OCI-LY7 (cell line): ENCODE measurements around the gene GADD45A. TPM values are rescaled to one million over a fixed set of nuclear protein-coding genes. Genes with fewer than 3 reads are reported as not detected.

ENCODE experiments used
- BruUV-seq: library from RNA; stranded (reverse); fragments of 400-500 nt; replicated peaks from 2 replicates; lab custom pipeline; 2021; lab: Mats Ljungman, UMichigan
- CTCF ChIA-PET: fragments of 300-600 bp; sonication (Branson Sonifier 250); formaldehyde crosslinking; loops from one replicate; lab custom pipeline; 2022; ENCODE audit warnings: antibody characterized with exemption; ENCODE audit not compliant: unreplicated experiment; lab: Charles Lee
- POLR2A ChIA-PET: fragments of 300-600 bp; sonication (Branson Sonifier 250); formaldehyde crosslinking; loops from one replicate; lab custom pipeline; 2022; ENCODE audit warnings: antibody characterized with exemption; lab: Charles Lee
- DNase-seq: peaks from one replicate; pipeline ENCODE4 v3.0.0-alpha.2; 2015; ENCODE audit warnings: low spot score
- H2AFZ ChIP-seq: fragments of 200-600 bp; sonication (generic), shearing (Covaris generic); 2 replicates; pipeline ENCODE4 v1.6.1; 2014; ENCODE audit warnings: mild to moderate bottlenecking, antibody characterized with exemption, low read length, moderate library complexity
- H3K27ac ChIP-seq: fragments of 200-600 bp; sonication (generic); 2 replicates; pipeline ENCODE4 v1.5.1; 2014; ENCODE audit warnings: mixed run types, low read depth, mild to moderate bottlenecking, moderate library complexity, low read length, inconsistent platforms; ENCODE audit not compliant: poor library complexity, severe bottlenecking
- H3K36me3 ChIP-seq: fragments of 200-600 bp; sonication (generic); 2 replicates; pipeline ENCODE4 v1.6.1; 2014; ENCODE audit warnings: mild to moderate bottlenecking, antibody characterized with exemption, low read length, moderate library complexity, mixed read lengths; ENCODE audit not compliant: insufficient read depth
- H3K4me1 ChIP-seq: fragments of 200-600 bp; sonication (generic); 2 replicates; pipeline ENCODE4 v1.5.1; 2014; ENCODE audit warnings: mild to moderate bottlenecking, low read length; ENCODE audit not compliant: insufficient read depth, poor library complexity, severe bottlenecking
- H3K4me2 ChIP-seq: fragments of 200-600 bp; sonication (generic); 2 replicates; pipeline ENCODE4 v1.6.1; 2014; ENCODE audit warnings: mild to moderate bottlenecking, low read length
- H3K4me3 ChIP-seq: fragments of 200-600 bp; sonication (generic); 2 replicates; pipeline ENCODE4 v1.5.1; 2014; ENCODE audit warnings: mild to moderate bottlenecking, low read depth, low read length; ENCODE audit not compliant: poor library complexity, severe bottlenecking
- H3K79me2 ChIP-seq: fragments of 200-600 bp; sonication (generic); 2 replicates; pipeline ENCODE4 v1.6.1; 2016; ENCODE audit warnings: low read depth, mild to moderate bottlenecking, low read length, moderate library complexity, mixed read lengths; ENCODE audit not compliant: insufficient read depth
- H3K9me2 ChIP-seq: fragments of 200-600 bp; sonication (generic); 2 replicates; pipeline ENCODE4 v1.6.1; 2016; ENCODE audit warnings: mild to moderate bottlenecking, low read length, mixed read lengths; ENCODE audit not compliant: insufficient read depth
- H3K9me3 ChIP-seq: fragments of 200-600 bp; sonication (generic); 2 replicates; pipeline ENCODE4 v1.6.1; 2014; ENCODE audit warnings: mild to moderate bottlenecking, mixed run types, low read length, mixed read lengths
- H4K20me1 ChIP-seq: fragments of 200-600 bp; sonication (generic); 2 replicates; pipeline ENCODE4 v1.6.1; 2014; ENCODE audit warnings: mild to moderate bottlenecking, antibody characterized with exemption, low read length, moderate library complexity, mixed read lengths; ENCODE audit not compliant: insufficient read depth
- EZH2phosphoT487 ChIP-seq: fragments of 200-600 bp; sonication (generic); IDR thresholded peaks from 2 replicates; pipeline ENCODE4 v1.6.1; 2018; ENCODE audit warnings: low read depth, borderline replicate concordance, mild to moderate bottlenecking, mixed run types, antibody characterized with exemption, low read length, moderate library complexity, mixed read lengths
- intact Hi-C: fragments of 100-400 bp; cut with micrococcal nuclease; formaldehyde crosslinking; loops from one replicate; pipeline ENCODE4 v1.10.0; 2022; ENCODE audit not compliant: unreplicated experiment
- total RNA-seq, 2 experiments: library from RNA; depleted of rRNA in 1 of 2; stranded (reverse); fragments of >200 nt in 1 of 2; shearing (Covaris generic) in 1 of 2; gene quantifications; 2 replicates each; pipeline ENCODE4 v1.2.3, GENCODE V29; 2014 to 2022
- TF ChIP-seq, protein P1 (sequence below): fragments of 200-600 bp; sonication (generic); conservative IDR thresholded peaks from 2 replicates; pipeline ENCODE4 v1.5.1; 2014; ENCODE audit warnings: mild to moderate bottlenecking, antibody characterized with exemption, low read length, moderate library complexity, mixed read lengths

Gene GADD45A
- total RNA-seq, 2 experiments from 2014 or later: 46.8 to 48.6 TPM

DNA sequence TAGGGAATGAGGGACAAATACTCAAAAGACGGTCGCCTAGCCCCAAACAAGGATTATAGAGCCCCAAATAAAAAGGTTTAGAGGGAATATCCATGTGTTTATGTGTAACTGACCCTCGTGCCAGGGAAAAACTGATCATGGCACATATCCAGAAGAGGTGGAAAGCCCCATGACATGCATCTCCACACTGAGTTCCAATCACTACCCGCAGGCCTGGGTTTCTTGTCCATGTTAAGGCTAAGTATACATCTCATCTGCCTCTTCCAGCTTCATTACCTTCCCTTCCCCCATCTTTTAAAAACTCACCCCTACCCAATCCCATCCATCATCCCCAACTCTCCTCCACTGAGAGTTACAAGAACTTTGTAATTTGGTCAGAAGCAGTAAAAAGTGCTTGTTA lies 15.2 kb downstream of the GADD45A start:
- Histone ChIP-seq H4K20me1 (no peaks in the 10 kb centered on the region), H3K79me2 (no peaks in the 10 kb centered on the region), H3K27ac (no peak overlapping the region), H3K4me1 (no peaks in the 10 kb centered on the region), H3K4me2 (no peak overlapping the region), H3K36me3 (no peaks in the 10 kb centered on the region), H3K9me3 (no peaks in the 10 kb centered on the region), H3K9me2 (no peaks in the 10 kb centered on the region), H3K4me3 (no peak overlapping the region), H2AFZ (no peak overlapping the region)
- intact Hi-C loops: no loop called here
- ChIA-PET CTCF (no interaction called here), POLR2A (interaction anchor here (0.5 kb wide), 1 partner anchor 40 kb away, joined by 4 read pairs; no protein-coding TSS in a partner anchor)
- TF ChIP-seq, protein P1, sequence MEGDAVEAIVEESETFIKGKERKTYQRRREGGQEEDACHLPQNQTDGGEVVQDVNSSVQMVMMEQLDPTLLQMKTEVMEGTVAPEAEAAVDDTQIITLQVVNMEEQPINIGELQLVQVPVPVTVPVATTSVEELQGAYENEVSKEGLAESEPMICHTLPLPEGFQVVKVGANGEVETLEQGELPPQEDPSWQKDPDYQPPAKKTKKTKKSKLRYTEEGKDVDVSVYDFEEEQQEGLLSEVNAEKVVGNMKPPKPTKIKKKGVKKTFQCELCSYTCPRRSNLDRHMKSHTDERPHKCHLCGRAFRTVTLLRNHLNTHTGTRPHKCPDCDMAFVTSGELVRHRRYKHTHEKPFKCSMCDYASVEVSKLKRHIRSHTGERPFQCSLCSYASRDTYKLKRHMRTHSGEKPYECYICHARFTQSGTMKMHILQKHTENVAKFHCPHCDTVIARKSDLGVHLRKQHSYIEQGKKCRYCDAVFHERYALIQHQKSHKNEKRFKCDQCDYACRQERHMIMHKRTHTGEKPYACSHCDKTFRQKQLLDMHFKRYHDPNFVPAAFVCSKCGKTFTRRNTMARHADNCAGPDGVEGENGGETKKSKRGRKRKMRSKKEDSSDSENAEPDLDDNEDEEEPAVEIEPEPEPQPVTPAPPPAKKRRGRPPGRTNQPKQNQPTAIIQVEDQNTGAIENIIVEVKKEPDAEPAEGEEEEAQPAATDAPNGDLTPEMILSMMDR: no peak
- TF ChIP-seq EZH2phosphoT487: no peak
- no peak for DNase-seq
- no TSS peak for BruUV-seq

DNA sequence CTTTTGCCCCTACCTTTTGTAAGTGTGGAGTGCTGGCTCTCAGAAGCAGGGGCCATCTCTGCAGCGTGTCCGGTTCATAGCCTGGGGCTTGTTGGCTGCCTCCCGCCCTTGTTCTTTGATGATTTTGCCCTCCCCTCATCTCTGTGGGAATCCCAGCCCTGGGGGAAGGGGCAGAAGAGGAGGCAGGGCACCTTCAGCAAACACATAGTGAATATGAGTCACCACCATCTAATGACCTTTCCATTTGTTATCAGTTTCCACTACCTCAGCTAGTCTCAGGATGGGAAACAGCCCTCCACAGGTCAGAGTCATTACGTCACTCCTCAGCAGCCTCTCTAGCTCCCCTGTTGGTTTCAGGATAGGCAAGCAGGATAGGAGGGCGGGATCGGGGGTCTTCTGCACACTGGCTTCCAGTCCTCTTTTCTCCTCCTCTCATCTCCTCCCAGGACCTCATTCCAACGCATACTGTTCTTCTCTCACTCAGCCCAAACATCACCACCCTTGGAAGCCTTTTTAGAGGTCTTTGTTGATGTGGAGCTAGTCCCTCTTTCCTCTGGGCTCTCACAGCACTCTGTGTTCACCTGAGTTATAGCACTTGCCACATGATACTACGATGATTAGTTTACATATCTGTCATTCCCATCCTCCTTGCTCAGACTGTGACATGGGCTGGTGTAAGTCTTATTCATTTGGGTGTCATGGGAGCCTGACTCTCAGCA lies 15.8 kb downstream of the GADD45A start:
- Histone ChIP-seq H3K9me2 (no peaks in the 10 kb centered on the region), H4K20me1 (no peaks in the 10 kb centered on the region), H3K36me3 (no peaks in the 10 kb centered on the region), H3K4me1 (no peaks in the 10 kb centered on the region), H3K27ac (no peak overlapping the region), H3K79me2 (no peaks in the 10 kb centered on the region), H3K4me3 (no peak overlapping the region), H3K4me2 (no peak overlapping the region), H3K9me3 (no peaks in the 10 kb centered on the region), H2AFZ (no peak overlapping the region; the same call in 1 of the 2 replicates)
- ChIA-PET CTCF (interaction anchor here (1.0 kb wide), 1 partner anchor 42 kb away, joined by 3 read pairs; no protein-coding TSS in a partner anchor), POLR2A (interaction anchor here (0.5 to 2.7 kb wide), 5 partner anchors 10 to 41 kb away, joined by 3 to 21 read pairs (median 3); no protein-coding TSS in a partner anchor)
- peak; percentile 38 for DNase-seq
- intact Hi-C loops: no loop called here
- TF ChIP-seq, protein P1: peak; percentile 47; the same call in 1 of the 2 replicates
- TF ChIP-seq EZH2phosphoT487: no peak
- no TSS peak for BruUV-seq

DNA sequence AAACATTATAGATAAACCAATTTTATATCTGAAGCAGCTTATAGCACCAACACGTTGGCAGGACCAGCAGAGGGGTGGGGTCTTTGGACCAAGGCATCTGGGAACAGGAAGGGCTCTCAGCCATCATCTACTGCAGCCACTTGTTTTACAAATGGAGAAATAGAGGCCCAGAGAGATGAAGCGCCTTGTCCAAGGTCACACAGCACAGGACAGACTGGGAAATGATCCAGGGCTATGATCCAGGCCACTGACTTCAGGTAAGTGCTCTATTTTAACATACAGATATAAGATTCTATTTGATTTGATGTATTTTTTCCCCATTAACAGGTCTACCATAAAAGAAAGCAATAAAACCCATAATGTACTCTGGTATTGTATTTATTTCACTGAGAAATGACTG lies 16.9 kb downstream of the GADD45A start:
- ChIA-PET POLR2A (interaction anchor here (0.9 to 2.7 kb wide), 5 partner anchors 9 to 31 kb away, joined by 3 to 21 read pairs (median 3); no protein-coding TSS in a partner anchor), CTCF (interaction anchor here (1.0 to 1.2 kb wide), 2 partner anchors 10 to 41 kb away, joined by 3 read pairs; no protein-coding TSS in a partner anchor)
- no peak overlapping the region for H3K4me2 ChIP-seq
- no peaks in the 10 kb centered on the region for H4K20me1 ChIP-seq
- no peaks in the 10 kb centered on the region for H3K9me3 ChIP-seq
- H3K27ac ChIP-seq: no peak overlapping the region
- H3K36me3 ChIP-seq: no peaks in the 10 kb centered on the region
- H3K4me3 ChIP-seq: no peak overlapping the region
- no peak overlapping the region for H2AFZ ChIP-seq
- TF ChIP-seq, protein P1: no peak
- no peak for TF ChIP-seq EZH2phosphoT487
- no TSS peak for BruUV-seq
- intact Hi-C loops: no loop called here
- H3K9me2 ChIP-seq: no peaks in the 10 kb centered on the region
- no peaks in the 10 kb centered on the region for H3K4me1 ChIP-seq
- H3K79me2 ChIP-seq: no peaks in the 10 kb centered on the region
- no peak for DNase-seq
